Measurements from ENCODE around the gene UBTD2.
A peak's percentile ranks its signal among the peaks of the same experiment; 100 is the strongest.

UBTD2 gene

DNA sequence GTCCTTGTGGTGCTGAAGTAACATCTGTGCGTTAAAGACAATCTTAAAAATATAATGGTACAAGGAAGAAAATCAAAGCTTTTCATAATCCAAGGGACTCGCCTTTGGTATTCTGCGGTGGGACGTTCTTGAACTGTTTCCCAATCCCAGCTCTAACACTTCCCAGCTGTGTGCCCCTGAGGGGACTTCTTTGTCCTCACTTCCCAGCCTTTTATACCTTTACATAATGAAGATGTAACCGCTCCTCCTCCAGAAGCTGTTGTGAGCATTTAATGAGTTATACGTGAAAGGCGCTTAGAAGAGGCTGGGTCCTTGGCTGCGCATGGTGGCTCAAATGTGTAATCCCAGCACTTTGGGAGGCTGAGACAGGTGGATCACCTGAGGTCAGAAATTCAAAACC lies 112.4 kb downstream of the UBTD2 start:
- no peak for DNase-seq

DNA sequence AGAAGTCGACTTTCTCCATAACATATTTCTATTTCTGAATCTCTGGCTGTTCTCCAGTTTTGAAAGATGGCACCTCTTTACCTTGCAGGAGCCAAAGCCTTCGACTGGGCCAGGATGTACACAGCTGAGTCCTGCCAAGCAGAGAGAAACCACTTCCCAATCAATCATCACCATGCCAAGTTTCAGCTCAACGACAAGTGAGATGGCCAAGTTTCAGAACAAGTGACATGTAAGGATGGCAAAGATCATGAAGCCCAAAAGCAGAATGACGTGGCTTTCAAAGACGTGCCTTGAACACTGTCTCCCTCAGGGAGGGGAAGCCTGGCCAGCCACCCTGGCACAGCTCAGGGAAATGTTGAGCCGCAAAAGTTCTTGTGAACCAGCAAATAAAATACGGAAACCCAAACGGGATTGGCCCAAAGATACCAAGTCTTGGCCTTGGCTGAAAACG lies 113.3 kb downstream of the UBTD2 start:
- no peak for DNase-seq

DNA sequence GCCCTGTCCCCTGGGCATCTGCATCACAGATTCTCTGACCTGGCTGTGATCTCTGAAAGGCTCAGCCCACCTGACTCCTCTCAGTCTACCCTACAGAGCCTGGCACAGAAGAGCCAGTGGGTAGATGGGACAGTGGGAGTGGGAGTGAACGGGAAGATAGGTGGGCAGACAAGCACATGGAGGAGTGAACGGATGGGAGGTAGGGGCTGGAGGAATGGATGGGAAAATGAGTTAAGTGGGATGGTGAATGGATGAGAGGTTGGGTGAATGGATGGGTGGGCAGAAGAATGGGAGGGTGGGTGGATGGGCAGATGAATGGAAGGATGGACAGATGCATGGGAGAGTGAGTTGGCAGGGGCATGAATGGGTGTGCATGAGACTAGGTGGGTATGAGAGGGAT lies 114.3 kb downstream of the UBTD2 start:
- DNase-seq: no peak

DNA sequence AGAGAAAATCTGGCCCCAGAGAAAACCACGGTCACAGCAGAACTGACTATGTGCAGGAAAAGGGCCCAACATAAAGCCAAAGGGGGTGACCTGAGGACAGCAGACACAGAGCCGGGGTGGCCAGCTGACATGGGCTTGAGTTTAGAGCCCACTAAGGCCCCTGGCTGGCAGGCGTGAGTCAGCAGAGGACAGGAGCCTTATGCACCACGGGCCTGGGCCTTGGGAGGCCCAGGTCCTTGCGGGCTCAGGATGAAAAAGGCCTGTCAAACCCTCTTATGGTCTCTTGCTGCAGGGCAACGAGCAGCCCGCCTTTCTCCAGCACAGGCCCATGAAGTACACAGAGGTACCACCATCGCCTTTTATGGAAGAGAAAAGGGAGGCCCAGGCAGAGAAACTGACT lies 115.3 kb downstream of the UBTD2 start:
- DNase-seq: no peak

DNA sequence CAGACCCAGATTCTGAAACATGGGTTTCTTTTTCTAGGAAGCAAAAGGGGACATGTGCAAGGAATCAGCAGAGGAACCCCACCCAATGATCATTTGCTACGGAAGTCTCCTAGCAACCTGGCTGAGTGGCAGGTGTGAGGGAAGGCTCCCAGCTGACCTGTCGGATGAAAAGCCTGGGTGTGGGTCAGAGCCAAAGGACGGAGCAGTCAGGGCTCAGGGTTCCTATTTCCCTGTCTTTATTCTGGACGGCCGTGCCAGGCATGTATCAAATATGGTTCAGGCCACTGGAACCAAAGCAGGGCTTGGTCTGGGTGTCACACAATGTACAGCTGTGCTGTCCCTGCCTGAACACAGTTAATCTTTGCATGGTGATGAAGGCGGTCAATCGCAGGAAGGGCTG lies 115.7 kb downstream of the UBTD2 start:
- DNase-seq: no peak

DNA sequence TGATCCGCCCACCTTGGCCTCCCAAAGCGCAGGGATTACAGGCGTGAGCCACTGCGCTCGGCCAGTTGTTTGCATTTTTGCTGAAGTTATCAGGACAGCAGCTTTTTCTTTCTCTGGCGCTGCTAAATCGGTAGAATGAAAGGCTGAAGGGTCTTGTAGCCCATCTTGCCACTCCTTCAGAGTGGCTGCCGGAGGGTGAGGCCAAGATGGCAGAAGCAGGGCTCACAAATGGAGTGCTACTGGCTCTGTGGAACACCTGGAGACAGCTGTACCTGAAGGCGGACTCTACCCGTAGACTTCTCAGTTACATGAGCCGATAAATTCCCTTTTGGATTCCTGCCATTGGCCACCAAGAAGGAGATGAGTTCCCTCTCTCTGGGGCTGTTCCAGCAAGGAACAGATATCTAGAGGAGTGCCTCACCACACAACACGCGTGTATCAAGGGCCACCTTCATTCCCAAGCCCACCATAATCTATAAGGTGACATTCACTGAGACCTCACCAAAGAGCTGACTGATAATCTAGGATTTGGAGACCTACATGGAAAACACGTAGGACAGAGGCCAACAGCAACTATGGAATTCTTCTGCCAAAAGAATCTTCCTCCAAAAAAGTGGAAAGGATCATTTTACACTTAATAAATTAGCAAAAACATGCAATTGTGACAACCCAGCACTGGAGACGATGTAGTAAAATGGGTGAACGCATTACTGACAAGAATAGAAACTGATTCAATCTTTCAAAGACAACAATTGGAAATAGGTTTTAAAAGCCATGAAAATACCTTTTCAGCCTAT lies 117.3 kb downstream of the UBTD2 start:
- DNase-seq: no peak

DNA sequence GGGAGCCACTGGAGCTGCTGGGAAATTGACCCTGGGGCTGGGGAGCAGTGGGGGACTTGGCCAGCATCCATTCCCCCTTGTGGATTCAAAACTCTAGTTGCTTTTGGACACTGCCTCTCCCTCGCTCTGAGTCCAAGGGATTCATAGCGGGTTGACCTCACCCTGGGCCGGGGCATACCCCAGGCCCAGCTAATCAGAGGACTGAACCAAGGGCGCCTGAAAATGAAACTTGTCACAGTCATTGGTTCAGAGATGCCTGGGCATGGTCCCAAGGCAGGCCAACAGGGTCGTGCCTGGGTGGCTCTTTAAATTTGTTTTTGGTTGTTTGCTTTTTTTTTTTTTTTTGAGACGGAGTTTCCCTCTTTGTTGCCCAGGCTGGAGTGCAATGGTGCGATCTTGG lies 118.1 kb downstream of the UBTD2 start:
- no peak for DNase-seq

DNA sequence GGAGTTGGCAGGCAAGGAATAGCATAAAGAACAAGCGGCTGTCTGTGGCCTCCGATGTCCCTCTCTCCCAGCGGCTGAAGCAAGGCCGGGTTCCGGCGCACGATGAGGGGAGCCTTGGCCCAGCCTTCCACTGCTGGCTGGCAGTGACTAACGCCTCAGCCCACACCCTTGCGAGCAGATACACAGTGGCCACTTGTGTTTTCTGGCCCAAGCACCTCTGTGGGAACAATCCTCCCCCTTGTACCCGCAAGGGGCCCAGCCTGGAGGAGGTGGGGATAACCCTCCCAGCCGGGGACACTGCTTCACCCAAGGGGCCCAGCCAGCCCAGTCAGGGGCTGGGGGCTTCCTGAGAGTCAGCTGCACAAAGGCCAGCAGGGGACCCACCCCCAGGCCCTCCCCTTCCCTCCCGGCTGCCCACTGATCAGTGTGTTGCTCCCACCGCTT lies 118.8 kb downstream of the UBTD2 start:
- peak in 36 of 51 donors; percentile 14 to 83 (median 58) for DNase-seq

DNA sequence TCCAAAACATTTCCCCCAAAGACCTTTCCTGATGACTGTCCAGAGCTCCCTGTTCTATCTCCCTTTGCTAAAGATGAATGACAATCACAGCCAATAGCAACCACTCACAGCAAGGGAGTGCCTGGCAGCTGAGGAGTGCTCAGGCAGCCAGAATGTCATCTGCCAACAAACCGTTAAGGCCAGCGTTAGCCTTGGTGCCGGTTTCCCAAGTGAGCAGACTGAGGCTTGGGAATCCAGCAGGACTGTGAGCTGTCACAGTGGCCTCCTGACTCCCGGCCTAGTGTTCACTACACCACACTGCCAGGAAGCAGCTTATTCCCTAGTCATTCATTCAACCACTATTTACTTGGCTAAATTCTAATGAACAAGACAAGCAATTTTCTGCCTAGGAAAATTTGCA lies 120.2 kb downstream of the UBTD2 start:
- peak in 28 of 51 donors; percentile 16 to 83 (median 50) for DNase-seq

DNA sequence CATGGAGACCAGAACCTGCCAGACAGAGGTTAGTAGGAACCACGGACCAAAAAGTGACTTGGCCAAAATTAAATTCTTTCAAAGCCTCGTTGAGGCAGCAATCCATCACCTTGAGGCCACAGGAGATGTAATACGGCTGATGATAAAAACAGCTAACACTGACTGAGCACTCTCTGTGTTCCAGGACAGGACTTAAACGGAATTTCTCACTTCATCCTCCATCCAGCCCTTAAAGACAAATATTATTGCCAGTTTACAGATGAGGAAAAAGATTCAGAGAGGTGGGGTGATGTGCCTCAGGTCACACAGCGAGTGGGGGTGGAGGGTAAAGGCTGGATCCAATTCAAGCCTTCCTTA lies 120.6 kb downstream of the UBTD2 start:
- no peak for DNase-seq

DNA sequence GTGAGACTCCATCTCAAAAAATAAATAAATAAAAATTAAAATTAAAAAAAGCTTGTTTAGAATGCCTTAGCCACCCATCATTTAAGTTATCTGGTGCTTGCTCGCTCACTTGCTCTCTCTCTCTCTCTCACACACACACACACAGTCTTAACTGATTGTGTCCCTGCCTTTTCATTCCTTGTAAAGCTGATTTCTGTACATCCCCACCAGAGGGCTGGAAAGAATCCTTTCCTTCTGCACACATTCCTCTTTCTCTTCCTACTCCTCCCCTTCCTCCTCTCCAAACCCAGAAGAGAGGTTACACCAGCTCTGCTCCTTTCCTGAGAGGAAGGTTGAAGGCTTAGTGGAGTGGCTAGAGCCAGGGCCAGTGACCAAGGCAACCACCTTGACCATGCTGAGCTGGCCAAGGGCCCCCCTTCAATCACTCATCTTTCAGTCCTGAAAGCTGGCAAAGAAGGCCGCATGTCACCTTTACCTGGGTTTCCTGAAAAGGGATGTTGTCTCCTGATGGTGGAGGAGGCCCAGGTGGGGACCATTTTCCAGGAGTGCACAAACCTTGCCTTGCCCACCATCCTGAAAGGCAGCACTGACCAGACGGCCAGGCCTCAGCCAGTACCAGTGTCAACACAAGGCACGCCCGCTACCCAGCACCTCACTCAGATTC lies 121.1 kb downstream of the UBTD2 start:
- no peak for DNase-seq

DNA sequence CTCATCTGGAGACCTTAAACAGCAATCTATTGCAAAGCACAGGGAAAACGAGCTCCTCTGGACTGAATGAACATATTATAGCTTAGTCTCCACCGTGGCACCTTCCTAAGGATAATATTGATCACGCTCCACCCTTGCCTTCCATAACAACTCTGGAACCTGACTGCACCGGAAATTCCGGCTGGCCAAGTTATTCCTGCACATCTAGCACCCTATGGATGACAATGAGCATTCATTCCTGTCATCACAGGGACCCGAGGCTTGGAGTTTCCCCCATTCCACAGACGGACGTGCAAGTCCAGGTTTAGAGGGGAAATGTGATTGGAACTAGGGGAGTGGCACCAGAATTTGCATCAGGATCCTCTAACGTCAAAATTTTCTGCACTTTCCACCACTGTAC lies 123.1 kb downstream of the UBTD2 start:
- DNase-seq: no peak

Data from hypothalamus (tissue), 51 donors.